SK-N-SH (cell line): Measurements from ENCODE around the gene NPAS3. TPM values are rescaled to one million over a fixed set of nuclear protein-coding genes. Genes with fewer than 3 reads are reported as not detected.

Experiments used
- CTCF ChIA-PET: fragments of 300-600, 350-600 bp; formaldehyde crosslinking; extraction: SDS; loops from one replicate; lab custom pipeline; 2021; lab: Yijun Ruan, JAX
- POLR2A ChIA-PET: fragments of 350-600 bp; sonication (Branson Sonifier 250); formaldehyde crosslinking; extraction: SDS; loops from one replicate; lab custom pipeline; 2020; ENCODE audit warnings: antibody characterized with exemption, inconsistent platforms; lab: Yijun Ruan, JAX
- DNase-seq: peaks from one replicate; pipeline ENCODE4 v3.0.0; 2012
- H2AFZ ChIP-seq: fragments of 200-600 bp; sonication (generic); 2 replicates; pipeline ENCODE4 v1.8.1; 2016; ENCODE audit warnings: antibody characterized with exemption, mild to moderate bottlenecking, low read depth
- H3F3A ChIP-seq: fragments of 200-600 bp; sonication (generic); replicated peaks from 2 replicates; pipeline ENCODE3; 2016; ENCODE audit warnings: antibody characterized with exemption, mild to moderate bottlenecking; ENCODE audit not compliant: insufficient read depth
- H3K27ac ChIP-seq, 2 experiments: fragments of 200-500 bp in 1 of 2; fragments of 200-600 bp in 1 of 2; sonication (Bioruptor generic) in 1 of 2; sonication (generic), shearing (Covaris generic) in 1 of 2; 2 replicates each; pipeline versions ENCODE4 v1.5.1 to v1.6.1; 2014 to 2016; ENCODE audit warnings: low read depth in 2 of 2, inconsistent platforms in 1 of 2, low read length in 1 of 2, mild to moderate bottlenecking in 1 of 2, mixed read lengths in 1 of 2
- H3K27me3 ChIP-seq: fragments of 200-600 bp; sonication (generic), shearing (Covaris generic); 2 replicates; pipeline ENCODE4 v1.6.1; 2016; ENCODE audit warnings: mixed run types; ENCODE audit not compliant: insufficient read depth
- H3K36me3 ChIP-seq, 2 experiments: fragments of 200-500 bp in 1 of 2; fragments of 200-600 bp in 1 of 2; sonication (Bioruptor generic) in 1 of 2; sonication (generic) in 1 of 2; replicated peaks in 1 of 2; 2 replicates each; pipeline versions ENCODE3 to v1.5.1; 2014 to 2016; ENCODE audit warnings: low read length in 1 of 2, mild to moderate bottlenecking in 1 of 2; ENCODE audit not compliant: insufficient read depth in 2 of 2, control insufficient read depth in 1 of 2
- H3K4me1 ChIP-seq, 2 experiments: fragments of 200-500 bp in 1 of 2; fragments of 200-600 bp in 1 of 2; sonication (Bioruptor generic) in 1 of 2; sonication (generic), shearing (Covaris generic) in 1 of 2; 2 replicates each; pipeline versions ENCODE4 v1.5.1 to v1.6.1; 2014 to 2016; ENCODE audit warnings: low read depth in 1 of 2, low read length in 1 of 2, mixed run types in 1 of 2; ENCODE audit not compliant: insufficient read depth in 2 of 2, control insufficient read depth in 1 of 2
- H3K4me2 ChIP-seq: fragments of 200-600 bp; sonication (generic), shearing (Covaris generic); 2 replicates; pipeline ENCODE4 v1.6.1; 2017; ENCODE audit warnings: mixed run types
- H3K4me3 ChIP-seq, 2 experiments: fragments of 200-500 bp in 1 of 2; fragments of 200-600 bp in 1 of 2; sonication (Bioruptor generic) in 1 of 2; sonication (generic), shearing (Covaris generic) in 1 of 2; 2 replicates each; pipeline versions ENCODE4 v1.5.1 to v1.8.1; 2014 to 2016; ENCODE audit warnings: low read depth in 2 of 2, inconsistent platforms in 1 of 2, low read length in 1 of 2, mild to moderate bottlenecking in 1 of 2, mixed read lengths in 1 of 2, moderate library complexity in 1 of 2
- H3K79me2 ChIP-seq: fragments of 200-600 bp; sonication (generic); 2 replicates; pipeline ENCODE4 v1.8.1; 2017; ENCODE audit warnings: mild to moderate bottlenecking; ENCODE audit not compliant: insufficient read depth
- H3K9ac ChIP-seq: fragments of 200-600 bp; sonication (generic); 2 replicates; pipeline ENCODE4 v1.6.1; 2017; ENCODE audit warnings: mixed run types
- H3K9me2 ChIP-seq: fragments of 200-600 bp; sonication (generic); 2 replicates; pipeline ENCODE4 v1.6.1; 2017; ENCODE audit warnings: mixed run types
- H3K9me3 ChIP-seq: fragments of 200-600 bp; sonication (generic); 2 replicates; pipeline ENCODE4 v1.6.1; 2017; ENCODE audit warnings: mixed run types, mild to moderate bottlenecking, moderate library complexity
- H4K20me1 ChIP-seq: fragments of 200-600 bp; sonication (generic); 2 replicates; pipeline ENCODE4 v1.6.1; 2017; ENCODE audit warnings: mild to moderate bottlenecking, mixed run types; ENCODE audit not compliant: insufficient read depth
- ELF1 ChIP-seq: IDR thresholded peaks from 2 replicates; pipeline ENCODE4 v1.4.0; 2012
- FOXM1 ChIP-seq: IDR thresholded peaks from 2 replicates; pipeline ENCODE4 v1.4.0; 2012; ENCODE audit warnings: low read depth, mild to moderate bottlenecking
- MEF2A ChIP-seq: IDR thresholded peaks from 2 replicates; pipeline ENCODE4 v1.4.0; 2012; ENCODE audit warnings: low read depth, borderline replicate concordance
- REST ChIP-seq: IDR thresholded peaks from 2 replicates; pipeline ENCODE4 v1.6.1; 2012; ENCODE audit warnings: mild to moderate bottlenecking, low read depth, low read length, moderate library complexity
- USF1 ChIP-seq: IDR thresholded peaks from 2 replicates; pipeline ENCODE4 v1.4.0; 2012; ENCODE audit warnings: low read depth, borderline replicate concordance
- WGBS: methylation state at CpG from one replicate; pipeline ENCODE4 v1.1.6; 2017; ENCODE audit warnings: low lambda C conversion rate; 5-methylcytosine and 5-hydroxymethylcytosine counted together
- polyA plus RNA-seq, 3 experiments: library from polyadenylated mRNA; depleted of rRNA; stranded (reverse); fragments of >200 nt; gene quantifications; 2 replicates each; pipeline ENCODE4 v1.2.3, GENCODE V29; 2012
- TF ChIP-seq, protein P1 (sequence below): fragments of 200-600 bp; sonication (generic); IDR thresholded peaks from 2 replicates; pipeline ENCODE4 v1.6.1; 2017; ENCODE audit warnings: antibody characterized with exemption, mild to moderate bottlenecking, moderate library complexity

NPAS3 gene
- polyA plus RNA-seq, 1 of the 3 experiments (the other 2 are of a cell fraction): 4.3 TPM

GRCh38 chr14:33511851-33512640 is 573.4 kb downstream of the NPAS3 start (continued):
- TF ChIP-seq, protein P1, sequence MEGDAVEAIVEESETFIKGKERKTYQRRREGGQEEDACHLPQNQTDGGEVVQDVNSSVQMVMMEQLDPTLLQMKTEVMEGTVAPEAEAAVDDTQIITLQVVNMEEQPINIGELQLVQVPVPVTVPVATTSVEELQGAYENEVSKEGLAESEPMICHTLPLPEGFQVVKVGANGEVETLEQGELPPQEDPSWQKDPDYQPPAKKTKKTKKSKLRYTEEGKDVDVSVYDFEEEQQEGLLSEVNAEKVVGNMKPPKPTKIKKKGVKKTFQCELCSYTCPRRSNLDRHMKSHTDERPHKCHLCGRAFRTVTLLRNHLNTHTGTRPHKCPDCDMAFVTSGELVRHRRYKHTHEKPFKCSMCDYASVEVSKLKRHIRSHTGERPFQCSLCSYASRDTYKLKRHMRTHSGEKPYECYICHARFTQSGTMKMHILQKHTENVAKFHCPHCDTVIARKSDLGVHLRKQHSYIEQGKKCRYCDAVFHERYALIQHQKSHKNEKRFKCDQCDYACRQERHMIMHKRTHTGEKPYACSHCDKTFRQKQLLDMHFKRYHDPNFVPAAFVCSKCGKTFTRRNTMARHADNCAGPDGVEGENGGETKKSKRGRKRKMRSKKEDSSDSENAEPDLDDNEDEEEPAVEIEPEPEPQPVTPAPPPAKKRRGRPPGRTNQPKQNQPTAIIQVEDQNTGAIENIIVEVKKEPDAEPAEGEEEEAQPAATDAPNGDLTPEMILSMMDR: no peak

- POLR2A ChIA-PET: no interaction called here
- H3F3A ChIP-seq: peaks cover 8% of the 10 kb centered on the region
- peaks cover 0 to 2% of the 10 kb centered on the region in 2 experiments; a peak in 3 of 4 replicates for H3K4me1 ChIP-seq
- no peak for DNase-seq
- TF ChIP-seq REST: peak; percentile 12; the same call in 1 of the 2 replicates
- TF ChIP-seq USF1: no peak
- no peaks in the 10 kb centered on the region for H3K36me3 ChIP-seq
- no peak overlapping the region for H3K4me3 ChIP-seq
- no peak overlapping the region for H2AFZ ChIP-seq
- no peaks in the 10 kb centered on the region for H4K20me1 ChIP-seq
- H3K27me3 ChIP-seq: no peaks in the 10 kb centered on the region
- no peaks in the 10 kb centered on the region for H3K9me3 ChIP-seq
- WGBS: 77% methylated on average over 5 of the region's 5 CpGs
- CTCF ChIA-PET: interaction anchor here (0.9 kb wide), 1 partner anchor 137 kb away, joined by 3 read pairs; no protein-coding TSS in a partner anchor
- no peaks in the 10 kb centered on the region for H3K9me2 ChIP-seq
- H3K9ac ChIP-seq: no peak overlapping the region
- H3K27ac ChIP-seq: no peak overlapping the region
- H3K79me2 ChIP-seq: no peaks in the 10 kb centered on the region
- no peak overlapping the region for H3K4me2 ChIP-seq
Measured at GRCh38 chr14:33515441-33515840, 576.8 kb downstream of the NPAS3 start.

- Histone ChIP-seq H3K4me3 (no peak overlapping the region), H3F3A (peaks cover 8% of the 10 kb centered on the region), H3K4me1 (peaks cover 0 to 2% of the 10 kb centered on the region in 2 experiments; a peak in 3 of 4 replicates), H3K9me3 (no peaks in the 10 kb centered on the region), H4K20me1 (no peaks in the 10 kb centered on the region), H3K79me2 (no peaks in the 10 kb centered on the region), H2AFZ (no peak overlapping the region), H3K27ac (no peak overlapping the region), H3K9me2 (no peaks in the 10 kb centered on the region), H3K4me2 (no peak overlapping the region), H3K27me3 (no peaks in the 10 kb centered on the region), H3K36me3 (no peaks in the 10 kb centered on the region), H3K9ac (no peak overlapping the region)
- ChIA-PET CTCF (interaction anchor here (0.9 kb wide), 1 partner anchor 137 kb away, joined by 3 read pairs; no protein-coding TSS in a partner anchor), POLR2A (no interaction called here)
- DNase-seq: no peak
- 83% methylated on average over 3 of the region's 3 CpGs for WGBS
- TF ChIP-seq FOXM1 (no peak), ELF1 (no peak), MEF2A (no peak)
Measured at GRCh38 chr14:33515899-33516298, 577.2 kb downstream of the NPAS3 start.
